Karpas-422 (cell line): ENCODE results near the gene NAA60. TPM values are rescaled to one million over a fixed set of nuclear protein-coding genes. Genes with fewer than 3 reads are reported as not detected.
"Not testable (repeated sequence)": the region's sequence is repeated elsewhere in the genome, so short reads cannot be mapped to it uniquely, and the experiment has no call there.

Experiments
- DNase-seq: peaks from one replicate; pipeline ENCODE4 v3.0.0-alpha.2; 2015
- H2AFZ ChIP-seq: fragments of 200-600 bp; sonication (generic); 2 replicates; pipeline ENCODE4 v1.6.1; 2014; ENCODE audit warnings: antibody characterized with exemption, low read length, mixed read lengths
- H3K27ac ChIP-seq: fragments of 200-600 bp; sonication (generic); 2 replicates; pipeline ENCODE4 v1.5.1; 2014; ENCODE audit warnings: mild to moderate bottlenecking, low read length, moderate library complexity
- H3K27me3 ChIP-seq: fragments of 200-600 bp; sonication (generic); 2 replicates; pipeline ENCODE4 v1.6.1; 2014; ENCODE audit warnings: low read length, mixed read lengths
- H3K36me3 ChIP-seq: fragments of 200-600 bp; sonication (generic); 2 replicates; pipeline ENCODE4 v1.6.1; 2014; ENCODE audit warnings: low read length, mixed read lengths; ENCODE audit not compliant: insufficient read depth
- H3K4me1 ChIP-seq: fragments of 200-600 bp; sonication (generic); 2 replicates; pipeline ENCODE4 v1.6.1; 2014; ENCODE audit warnings: mild to moderate bottlenecking, low read length, mixed read lengths
- H3K4me2 ChIP-seq: fragments of 200-600 bp; sonication (generic); 2 replicates; pipeline ENCODE4 v1.6.1; 2014; ENCODE audit warnings: low read length, low read depth, mild to moderate bottlenecking; ENCODE audit not compliant: poor library complexity, severe bottlenecking
- H3K4me3 ChIP-seq: fragments of 200-600 bp; sonication (generic); 2 replicates; pipeline ENCODE4 v1.5.1; 2014; ENCODE audit warnings: mild to moderate bottlenecking, antibody characterized with exemption, low read length, mixed read lengths
- H3K79me2 ChIP-seq: fragments of 200-600 bp; sonication (generic); 2 replicates; pipeline ENCODE4 v1.6.1; 2014; ENCODE audit warnings: mild to moderate bottlenecking, low read length, mixed read lengths
- H3K9ac ChIP-seq: fragments of 200-600 bp; sonication (generic); 2 replicates; pipeline ENCODE4 v1.6.0; 2014; ENCODE audit warnings: low read length
- H3K9me2 ChIP-seq: fragments of 200-600 bp; sonication (generic), shearing (Covaris generic); replicated peaks from 2 replicates; pipeline ENCODE4 v1.6.0; 2014; ENCODE audit warnings: mild to moderate bottlenecking, low read length, moderate library complexity; ENCODE audit not compliant: insufficient read depth
- H3K9me3 ChIP-seq: fragments of 300-700, 200-600 bp; sonication (generic); 2 replicates; pipeline ENCODE4 v1.6.1; 2014; ENCODE audit warnings: low read length, mixed read lengths
- H4K20me1 ChIP-seq: fragments of 200-600 bp; sonication (generic); 2 replicates; pipeline ENCODE4 v1.6.1; 2014; ENCODE audit warnings: mild to moderate bottlenecking, antibody characterized with exemption, low read length, low read depth; ENCODE audit not compliant: insufficient read depth
- total RNA-seq: library from RNA; depleted of rRNA; stranded (reverse); fragments of >200 nt; shearing (Covaris generic); gene quantifications from 2 replicates; pipeline ENCODE4 v1.2.3, GENCODE V29; 2014; ENCODE audit warnings: low replicate concordance

Gene NAA60
- total RNA-seq, 1 experiment from 2014 or later, result 15.1 TPM

GRCh38 chr16:3518292-3518985 lies 75.0 kb downstream of the NAA60 start:
- H3K4me2 ChIP-seq, result no peak overlapping the region
- no peak overlapping the region for H3K9ac ChIP-seq
- H3K27ac ChIP-seq, result no peak overlapping the region
- H3K27me3 ChIP-seq, result no peaks in the 10 kb centered on the region
- no peak for DNase-seq
- no peaks in the 10 kb centered on the region for H4K20me1 ChIP-seq
- no peaks in the 10 kb centered on the region for H3K9me2 ChIP-seq
- no peak overlapping the region for H2AFZ ChIP-seq
- no peaks in the 10 kb centered on the region for H3K9me3 ChIP-seq
- H3K79me2 ChIP-seq, result no peaks in the 10 kb centered on the region
- H3K4me3 ChIP-seq, result no peak overlapping the region
- no peaks in the 10 kb centered on the region for H3K4me1 ChIP-seq
- peaks cover 18% of the 10 kb centered on the region for H3K36me3 ChIP-seq

- H2AFZ ChIP-seq, result no peak overlapping the region
- no peaks in the 10 kb centered on the region for H3K27me3 ChIP-seq
- H3K9ac ChIP-seq, result no peak overlapping the region
- H3K27ac ChIP-seq, result no peak overlapping the region
- H3K79me2 ChIP-seq, result no peaks in the 10 kb centered on the region
- H3K4me1 ChIP-seq, result no peaks in the 10 kb centered on the region
- H3K9me3 ChIP-seq, result no peaks in the 10 kb centered on the region
- no peaks in the 10 kb centered on the region for H4K20me1 ChIP-seq
- DNase-seq, result no peak
- H3K9me2 ChIP-seq, result no peaks in the 10 kb centered on the region
- H3K4me3 ChIP-seq, result no peak overlapping the region
- no peak overlapping the region for H3K4me2 ChIP-seq
- peaks cover 18% of the 10 kb centered on the region for H3K36me3 ChIP-seq
Measured at GRCh38 chr16:3518986-3519348, 75.5 kb downstream of the NAA60 start.

GRCh38 chr16:3519581-3519980 lies 76.1 kb downstream of the NAA60 start:
- Histone ChIP-seq H3K27me3 (no peaks in the 10 kb centered on the region), H2AFZ (no peak overlapping the region), H3K79me2 (no peaks in the 10 kb centered on the region), H3K36me3 (peaks cover 18% of the 10 kb centered on the region), H3K27ac (no peak overlapping the region), H3K4me3 (no peak overlapping the region), H3K4me1 (no peaks in the 10 kb centered on the region), H3K9me3 (no peaks in the 10 kb centered on the region), H3K9me2 (no peaks in the 10 kb centered on the region), H3K4me2 (no peak overlapping the region), H3K9ac (no peak overlapping the region), H4K20me1 (no peaks in the 10 kb centered on the region)
- DNase-seq, result no peak

- Histone ChIP-seq H3K27me3 (no peaks in the 10 kb centered on the region), H3K36me3 (peaks cover 14% of the 10 kb centered on the region), H3K9me2 (no peaks in the 10 kb centered on the region), H3K9ac (no peak overlapping the region), H3K4me1 (no peaks in the 10 kb centered on the region), H2AFZ (no peak overlapping the region), H3K9me3 (no peaks in the 10 kb centered on the region), H3K4me3 (no peak overlapping the region), H3K79me2 (no peaks in the 10 kb centered on the region), H4K20me1 (no peaks in the 10 kb centered on the region), H3K4me2 (no peak overlapping the region), H3K27ac (no peak overlapping the region)
- DNase-seq, result no peak
Measured at GRCh38 chr16:3520413-3520812, 76.9 kb downstream of the NAA60 start.

- Histone ChIP-seq H3K36me3 (peaks cover 12% of the 10 kb centered on the region), H3K79me2 (no peaks in the 10 kb centered on the region), H3K9me3 (no peaks in the 10 kb centered on the region), H3K4me3 (no peak overlapping the region), H2AFZ (no peak overlapping the region), H3K9me2 (no peaks in the 10 kb centered on the region), H4K20me1 (no peaks in the 10 kb centered on the region), H3K9ac (no peak overlapping the region), H3K4me1 (no peaks in the 10 kb centered on the region), H3K4me2 (no peak overlapping the region), H3K27me3 (no peaks in the 10 kb centered on the region), H3K27ac (no peak overlapping the region)
- no peak for DNase-seq
Measured at GRCh38 chr16:3520841-3521240, 77.4 kb downstream of the NAA60 start.

DNA sequence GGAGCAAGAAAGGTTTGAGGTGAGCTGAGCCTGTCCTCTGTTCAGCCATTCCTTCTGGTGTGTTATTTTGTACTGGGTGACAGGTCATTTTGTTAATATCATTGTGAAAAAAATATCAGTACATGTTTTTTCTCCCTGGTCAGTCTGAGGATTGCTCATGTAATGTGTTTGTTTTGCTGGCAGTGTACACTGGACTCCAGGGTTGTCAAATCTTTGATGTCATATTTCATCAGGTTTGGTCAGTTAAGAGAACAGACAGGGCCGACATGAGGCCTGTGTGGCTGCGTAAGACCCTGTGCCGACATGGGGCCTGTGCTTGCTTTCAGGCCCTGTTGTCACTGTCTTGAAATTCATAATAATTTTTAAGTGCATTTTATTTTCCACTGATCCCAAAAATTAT lies 79.8 kb downstream of the NAA60 start:
- Histone ChIP-seq H2AFZ (no peak overlapping the region), H3K4me3 (no peak overlapping the region), H3K36me3 (peaks cover 10% of the 10 kb centered on the region), H3K9me3 (no peaks in the 10 kb centered on the region), H3K27me3 (no peaks in the 10 kb centered on the region), H3K4me1 (no peaks in the 10 kb centered on the region), H4K20me1 (no peaks in the 10 kb centered on the region), H3K9me2 (no peaks in the 10 kb centered on the region), H3K4me2 (no peak overlapping the region), H3K79me2 (no peaks in the 10 kb centered on the region), H3K9ac (no peak overlapping the region), H3K27ac (no peak overlapping the region)
- DNase-seq, result no peak

DNA sequence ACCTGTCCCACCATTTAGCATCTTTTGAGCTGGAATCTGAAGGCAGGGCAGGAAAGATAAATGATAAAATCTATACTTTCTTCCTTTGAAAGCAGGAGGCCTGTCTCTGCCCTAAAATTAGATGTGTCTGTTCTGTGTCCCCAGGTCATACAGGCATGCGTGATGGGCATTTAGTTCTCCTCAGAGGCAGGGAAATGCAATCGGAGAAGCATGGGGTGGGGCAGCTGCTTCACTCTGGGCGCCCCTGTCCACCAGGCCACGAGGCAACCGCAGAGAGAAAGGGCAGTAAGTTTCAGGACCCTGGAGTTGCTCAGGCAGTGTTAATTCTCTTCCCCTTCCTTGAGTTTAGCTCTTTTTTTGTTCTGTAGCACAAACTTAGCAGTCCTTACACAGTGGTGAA lies 82.5 kb downstream of the NAA60 start:
- Histone ChIP-seq H3K27me3 (no peaks in the 10 kb centered on the region), H3K4me1 (no peaks in the 10 kb centered on the region), H4K20me1 (no peaks in the 10 kb centered on the region), H3K27ac (no peak overlapping the region), H3K79me2 (no peaks in the 10 kb centered on the region), H3K9ac (no peak overlapping the region), H2AFZ (no peak overlapping the region), H3K4me2 (no peak overlapping the region), H3K9me2 (no peaks in the 10 kb centered on the region), H3K9me3 (no peaks in the 10 kb centered on the region), H3K36me3 (peaks cover 15% of the 10 kb centered on the region), H3K4me3 (no peak overlapping the region)
- DNase-seq, result no peak

DNA sequence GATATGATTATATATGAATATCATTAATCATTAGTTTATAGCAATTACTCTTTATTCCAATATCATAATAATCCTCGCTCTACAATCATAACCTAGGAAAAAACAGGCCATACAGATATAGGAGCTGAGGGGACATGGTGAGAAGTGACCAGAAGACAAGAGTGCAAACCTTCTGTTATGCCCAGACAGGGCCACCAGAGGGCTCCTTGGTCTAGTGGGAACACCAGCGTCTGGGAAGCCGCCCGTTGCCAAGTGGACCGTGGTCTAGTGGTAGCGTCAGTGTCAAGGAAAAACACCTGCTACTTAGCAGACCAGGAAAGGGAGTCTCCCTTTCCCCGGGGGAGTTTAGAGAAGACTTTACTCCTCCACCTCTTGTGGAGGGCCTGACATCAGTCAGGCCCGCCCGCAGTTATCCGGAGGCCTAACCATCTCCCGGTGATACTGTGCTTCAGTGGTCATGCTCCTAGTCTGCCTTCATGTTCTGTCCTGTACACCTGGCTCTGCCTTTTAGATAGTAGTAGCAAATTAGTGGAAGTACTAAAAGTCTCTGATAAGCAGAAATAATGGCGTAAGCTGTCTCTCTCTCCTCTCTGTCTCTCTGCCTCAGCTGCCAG lies 83.8 kb downstream of the NAA60 start:
- peak; percentile 85 for DNase-seq
- not testable (repeated sequence) for H3K4me3 ChIP-seq, H2AFZ ChIP-seq, H3K4me1 ChIP-seq, H4K20me1 ChIP-seq, H3K27me3 ChIP-seq, H3K27ac ChIP-seq, H3K9me2 ChIP-seq, H3K9me3 ChIP-seq, H3K4me2 ChIP-seq, H3K9ac ChIP-seq, H3K79me2 ChIP-seq
- H3K36me3 ChIP-seq, result peaks cover 15% of the 10 kb centered on the region
